Measurements from ENCODE around the gene TMEM232.
"Not testable (repeated sequence)": the region's sequence is repeated elsewhere in the genome, so short reads cannot be mapped to it uniquely, and the experiment has no call there.

The TMEM232 gene

DNA sequence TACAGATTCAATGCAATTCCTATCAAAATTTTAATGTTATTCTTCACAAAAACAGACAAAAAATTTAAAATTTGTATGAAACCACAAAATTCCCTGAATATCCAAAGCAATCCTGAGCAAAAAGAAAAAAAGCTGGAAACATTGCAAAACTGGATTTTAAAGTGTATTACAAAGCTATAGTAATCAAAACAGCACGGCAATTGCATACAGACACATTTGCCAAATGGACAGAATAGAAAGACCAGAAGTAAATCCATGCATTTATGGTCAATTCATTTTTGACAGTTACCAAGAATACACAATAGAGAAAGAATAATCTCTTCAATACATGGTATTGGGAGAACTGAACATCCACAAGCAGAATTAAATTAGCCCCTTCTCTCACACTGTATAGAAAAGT is 110.5 kb downstream of the TMEM232 start:
- DNase-seq: no peak

DNA sequence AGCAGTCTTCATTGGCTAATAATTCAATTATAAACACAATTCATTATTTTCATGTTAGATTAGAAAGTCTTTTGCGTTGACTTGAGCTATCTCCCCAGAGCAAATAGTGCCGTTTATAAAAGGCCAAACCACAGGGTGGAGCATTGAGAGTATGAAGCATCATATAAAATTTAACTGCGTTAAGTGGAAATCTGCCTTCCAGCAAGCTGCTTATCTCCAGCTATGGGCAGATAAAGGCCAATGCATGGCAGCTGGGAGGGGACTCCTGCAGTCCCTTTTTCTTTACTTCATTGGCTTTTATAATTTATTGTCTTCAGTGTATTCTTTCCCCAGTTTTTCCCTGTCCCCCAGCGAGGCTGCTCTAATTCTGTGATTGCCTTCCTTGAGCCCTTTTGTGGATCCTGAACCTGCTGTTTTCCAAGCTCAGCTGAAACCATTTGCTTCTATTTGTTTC is 113.7 kb downstream of the TMEM232 start:
- DNase-seq: no peak

DNA sequence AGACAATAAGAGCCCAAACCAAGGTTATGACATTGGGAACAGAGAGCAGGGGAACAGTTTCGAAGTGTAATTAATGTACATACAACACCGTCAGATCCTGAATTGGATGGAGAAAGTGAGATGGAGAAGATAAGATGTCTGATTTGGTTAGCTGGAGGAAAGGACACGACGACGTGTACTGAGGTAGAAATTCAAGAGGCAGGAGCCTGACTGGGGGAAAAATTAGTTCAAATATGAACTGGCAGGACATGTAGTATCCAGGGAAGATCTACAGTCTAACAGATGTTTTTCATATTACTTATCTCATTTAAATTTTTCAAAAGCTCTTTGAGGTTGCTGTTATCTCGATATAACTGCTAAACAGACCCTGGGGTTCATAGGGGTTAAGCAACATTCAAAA is 114.7 kb downstream of the TMEM232 start:
- no peak for DNase-seq

DNA sequence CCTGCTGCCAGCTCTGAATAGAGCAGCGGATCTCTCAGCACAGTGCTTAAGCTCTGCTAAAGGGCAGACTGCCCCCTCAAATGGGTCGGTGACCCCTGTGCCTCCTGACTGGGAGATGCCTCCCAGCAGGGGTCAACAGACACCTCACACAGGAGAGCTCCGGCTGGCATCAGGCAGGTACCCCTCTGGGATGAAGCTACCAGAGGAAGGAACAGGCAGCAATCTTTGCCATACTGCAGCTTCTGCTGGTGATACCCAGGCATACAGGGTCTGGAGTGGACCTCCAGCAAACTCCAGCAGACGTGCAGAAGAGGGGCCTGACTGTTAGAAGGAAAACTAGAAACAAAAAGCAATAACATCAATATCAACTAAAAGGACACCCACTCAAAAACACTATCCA is 131.6 kb downstream of the TMEM232 start:
- no peak for DNase-seq

DNA sequence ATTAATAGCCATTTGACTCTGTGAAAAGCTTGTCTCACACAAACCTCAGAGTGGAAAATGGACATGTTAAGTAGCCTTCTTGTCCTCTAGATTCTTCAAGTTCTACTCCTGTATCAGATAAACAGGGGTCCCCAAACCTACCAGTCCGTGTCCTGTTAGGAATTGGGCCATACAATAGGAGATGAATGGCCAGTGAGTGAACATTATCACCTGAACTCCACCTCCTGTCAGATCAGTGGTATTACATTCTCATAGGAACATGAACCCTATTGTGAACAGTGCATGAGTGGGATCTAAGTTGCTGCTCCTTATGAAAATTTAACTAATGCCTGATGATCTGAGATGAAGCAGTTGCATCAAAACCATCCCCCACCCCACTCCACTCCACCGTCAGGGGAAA is 136.3 kb downstream of the TMEM232 start:
- DNase-seq: no peak

DNA sequence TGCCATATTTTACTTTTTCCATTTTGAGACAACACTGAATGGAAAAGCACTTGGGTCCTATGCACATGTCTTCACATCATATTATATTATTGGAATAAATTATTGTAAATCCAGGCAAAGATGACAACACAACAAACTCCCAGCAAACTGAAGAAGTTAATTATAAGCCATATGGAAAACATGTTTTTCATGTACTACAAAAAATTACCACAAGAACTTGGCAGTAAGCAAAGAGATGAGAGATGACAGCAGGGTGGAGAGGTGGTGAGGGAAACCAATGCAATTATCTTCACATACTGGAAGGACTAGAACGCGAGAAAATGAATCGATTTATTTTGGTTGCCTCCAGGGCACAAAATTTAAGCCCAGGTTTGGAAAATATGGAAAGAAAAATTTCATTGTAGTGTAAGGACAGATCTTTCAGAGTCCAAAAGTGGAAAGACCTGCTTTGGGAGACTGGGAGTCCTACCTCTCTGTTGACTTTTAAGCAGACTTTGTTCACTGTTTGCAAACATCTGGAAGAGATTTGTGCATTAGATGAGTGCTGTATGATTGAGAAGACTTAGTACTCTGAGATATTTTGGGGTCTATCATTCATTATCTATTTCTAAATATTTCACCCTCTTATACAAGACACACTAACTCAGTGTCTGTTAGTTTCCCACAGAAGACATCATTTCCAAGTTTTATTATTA is 138.0 kb downstream of the TMEM232 start:
- no peak for DNase-seq

DNA sequence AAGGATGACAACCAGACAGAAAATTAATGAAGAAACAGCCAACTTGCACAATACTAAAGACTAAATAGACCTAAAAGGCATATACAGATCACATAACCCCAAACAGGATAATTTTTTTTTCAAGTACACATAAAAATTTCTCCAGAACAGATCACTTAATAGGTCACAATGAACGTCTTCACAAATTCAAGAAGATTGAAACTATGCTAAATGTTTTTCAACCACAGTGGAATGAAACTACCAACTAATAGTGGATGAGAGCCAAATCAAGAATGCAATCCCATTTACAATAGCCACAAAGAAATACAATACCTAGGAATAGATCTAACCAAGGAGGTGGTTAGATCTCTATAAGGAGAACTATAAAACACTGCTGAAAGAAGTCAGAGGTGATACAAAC is 145.8 kb downstream of the TMEM232 start:
- no peak for DNase-seq

DNA sequence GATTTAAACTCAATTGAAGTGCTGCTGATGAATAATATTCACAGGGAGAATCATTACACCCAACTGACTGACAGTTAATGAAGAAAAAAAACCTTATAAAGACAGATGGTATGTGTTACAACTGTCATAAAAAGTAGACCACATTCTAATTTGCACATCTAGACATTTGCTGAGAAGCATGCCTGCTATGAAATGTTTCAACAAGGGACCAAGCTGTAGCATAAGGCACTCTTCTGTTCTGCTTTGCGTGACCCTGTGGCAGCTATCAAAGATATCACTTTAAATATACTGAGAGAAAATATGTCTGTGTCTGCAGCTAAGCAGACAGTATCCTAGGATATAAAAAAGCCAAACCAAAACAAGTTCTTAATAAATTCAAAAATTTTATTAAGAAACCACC is 153.7 kb downstream of the TMEM232 start:
- DNase-seq: no peak

DNA sequence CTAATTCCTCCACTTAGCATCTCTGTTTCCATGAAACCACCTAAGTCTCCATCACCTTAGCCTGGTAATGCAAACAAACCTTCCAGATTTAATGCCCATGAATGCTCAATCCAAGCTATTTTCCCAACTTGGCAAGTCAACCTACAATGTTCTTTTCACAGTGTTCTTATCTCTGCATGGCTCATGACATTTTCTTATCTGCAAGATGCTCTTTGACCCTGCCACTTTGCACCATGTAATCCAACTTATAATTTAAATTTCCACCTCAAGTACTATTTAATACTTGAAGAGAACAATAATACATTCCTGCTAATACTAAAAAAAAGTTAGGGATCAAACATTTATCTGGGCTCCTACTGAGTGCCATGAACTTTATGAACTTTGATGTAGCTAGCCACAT is 164.3 kb downstream of the TMEM232 start:
- DNase-seq: no peak

DNA sequence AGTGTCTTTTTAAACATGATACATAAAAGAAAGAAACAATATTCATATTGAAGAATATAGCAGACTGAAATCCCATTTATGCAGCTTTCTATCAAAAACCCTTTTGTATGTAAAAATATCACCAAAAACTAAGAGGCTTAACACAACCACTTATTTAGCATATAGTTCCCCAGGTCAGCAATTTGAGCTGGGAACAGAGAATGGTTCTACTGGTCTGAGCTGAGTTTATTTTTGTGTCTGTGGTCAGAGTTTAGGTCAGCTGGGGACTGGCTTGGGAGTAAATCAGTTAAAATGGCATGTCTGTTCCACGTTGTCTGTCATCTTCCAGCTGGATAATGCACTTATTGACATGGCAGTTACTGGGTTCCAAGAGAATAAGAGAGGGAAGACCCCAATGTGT is 165.0 kb downstream of the TMEM232 start:
- DNase-seq: no peak

DNA sequence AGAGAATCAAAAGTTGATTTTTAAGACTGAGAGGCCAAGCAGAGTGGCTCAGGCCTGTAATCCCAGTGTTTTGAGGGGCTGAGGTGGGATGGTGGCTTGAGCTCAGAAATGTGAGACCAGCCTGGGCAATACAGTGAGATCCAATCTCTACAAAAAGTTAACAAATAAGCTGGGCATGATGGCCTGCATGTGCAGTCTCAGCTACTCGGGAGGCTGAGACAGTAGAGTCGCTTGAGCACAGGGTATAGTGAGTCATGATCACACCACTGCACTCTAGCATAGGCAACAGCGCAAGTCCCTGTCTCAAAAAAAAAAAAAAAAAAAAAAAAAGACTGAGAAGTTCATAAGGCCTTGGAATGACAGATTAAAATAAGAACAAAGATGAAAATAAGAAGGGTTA is 177.2 kb downstream of the TMEM232 start:
- no peak for DNase-seq

DNA sequence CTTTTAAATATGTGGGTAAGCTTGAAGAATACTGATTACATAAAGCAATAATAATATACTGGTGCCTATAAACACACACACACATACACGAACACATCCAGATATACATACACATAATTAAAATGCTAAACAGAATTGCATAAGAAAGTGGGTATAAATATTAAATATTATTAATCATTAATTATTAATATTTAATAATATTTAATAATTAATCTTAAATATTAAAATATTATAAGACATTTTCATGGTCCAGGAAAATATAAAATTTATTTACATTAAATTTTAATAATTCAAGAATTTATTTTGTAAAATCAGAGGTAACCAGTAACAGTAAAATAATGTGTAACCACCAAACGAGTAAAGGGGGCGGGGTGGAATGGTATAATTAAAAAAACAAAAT is 178.3 kb downstream of the TMEM232 start:
- no peak for DNase-seq

DNA sequence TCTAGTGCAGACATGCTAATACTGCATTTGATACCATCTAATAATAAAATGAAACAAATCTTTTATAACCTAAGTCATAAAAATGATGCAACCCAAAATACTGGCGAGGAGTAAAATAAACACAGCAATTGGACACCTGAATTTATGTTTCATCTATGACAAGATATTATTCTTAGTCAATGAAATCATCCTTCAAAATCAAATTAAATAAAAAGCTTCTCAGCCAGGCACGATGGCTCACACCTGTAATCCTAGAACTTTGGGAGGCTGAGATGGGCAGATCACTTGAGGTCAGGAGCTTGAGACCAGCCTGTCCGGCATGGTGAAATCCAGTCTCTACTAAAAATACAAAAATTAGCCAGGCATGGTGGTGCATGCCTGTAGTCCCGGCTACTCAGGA is 179.0 kb downstream of the TMEM232 start:
- DNase-seq: no peak

DNA sequence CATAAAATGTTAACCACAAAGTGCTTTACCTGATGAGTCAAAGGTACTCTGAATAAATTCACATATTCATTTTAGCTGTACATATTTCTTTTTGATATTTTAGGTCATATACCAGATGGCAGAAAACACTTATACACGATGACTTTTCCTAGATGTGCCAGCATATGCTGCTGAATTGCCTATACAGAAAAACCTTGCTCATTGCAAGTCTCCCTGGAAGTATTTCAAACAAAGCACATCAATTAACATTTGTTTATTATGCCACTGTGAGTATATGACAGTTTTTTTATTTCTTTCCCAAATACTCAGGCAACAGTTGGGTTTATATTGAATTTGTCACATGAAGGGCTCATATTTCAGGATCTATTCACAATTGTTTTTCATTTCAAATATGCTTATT is 180.8 kb downstream of the TMEM232 start:
- DNase-seq: no peak

DNA sequence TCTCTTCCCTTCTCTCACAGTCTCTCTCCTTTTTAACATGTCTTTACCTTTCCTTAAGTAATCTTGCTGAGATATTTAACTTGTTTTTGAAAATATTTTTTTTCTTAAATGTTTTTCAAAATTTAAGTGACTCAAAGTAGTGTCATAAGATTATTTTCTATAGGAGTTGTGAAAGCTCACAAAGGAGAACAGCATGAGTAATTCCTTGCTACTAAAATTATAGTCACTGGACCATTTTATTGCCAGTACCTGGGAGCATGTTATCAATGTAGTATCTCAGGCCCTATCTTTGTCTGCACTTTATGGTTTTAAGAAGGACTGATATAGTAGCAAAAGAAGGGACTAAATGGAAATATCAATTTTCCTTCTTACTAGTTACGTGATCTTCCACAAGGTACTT is 181.9 kb downstream of the TMEM232 start:
- no peak for DNase-seq

DNA sequence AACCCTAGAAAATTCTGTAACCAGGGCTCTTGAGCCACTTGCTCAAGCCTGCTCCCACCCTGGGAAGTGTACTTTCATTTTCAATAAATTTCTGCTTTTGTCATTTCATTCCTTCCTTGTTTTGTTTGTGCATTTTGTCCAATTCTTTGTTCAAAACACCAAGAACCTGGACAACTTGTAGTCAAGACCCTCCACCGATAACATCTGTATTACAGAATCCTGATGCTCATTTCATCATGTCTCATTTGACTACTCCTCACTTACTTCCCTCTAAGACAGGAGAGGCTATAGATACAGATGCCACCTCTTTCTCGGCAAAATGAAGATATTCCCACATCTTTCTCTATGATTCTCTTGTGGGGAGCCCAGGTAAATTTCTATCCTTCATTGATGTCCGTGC is 183.5 kb downstream of the TMEM232 start:
- DNase-seq: no peak

DNA sequence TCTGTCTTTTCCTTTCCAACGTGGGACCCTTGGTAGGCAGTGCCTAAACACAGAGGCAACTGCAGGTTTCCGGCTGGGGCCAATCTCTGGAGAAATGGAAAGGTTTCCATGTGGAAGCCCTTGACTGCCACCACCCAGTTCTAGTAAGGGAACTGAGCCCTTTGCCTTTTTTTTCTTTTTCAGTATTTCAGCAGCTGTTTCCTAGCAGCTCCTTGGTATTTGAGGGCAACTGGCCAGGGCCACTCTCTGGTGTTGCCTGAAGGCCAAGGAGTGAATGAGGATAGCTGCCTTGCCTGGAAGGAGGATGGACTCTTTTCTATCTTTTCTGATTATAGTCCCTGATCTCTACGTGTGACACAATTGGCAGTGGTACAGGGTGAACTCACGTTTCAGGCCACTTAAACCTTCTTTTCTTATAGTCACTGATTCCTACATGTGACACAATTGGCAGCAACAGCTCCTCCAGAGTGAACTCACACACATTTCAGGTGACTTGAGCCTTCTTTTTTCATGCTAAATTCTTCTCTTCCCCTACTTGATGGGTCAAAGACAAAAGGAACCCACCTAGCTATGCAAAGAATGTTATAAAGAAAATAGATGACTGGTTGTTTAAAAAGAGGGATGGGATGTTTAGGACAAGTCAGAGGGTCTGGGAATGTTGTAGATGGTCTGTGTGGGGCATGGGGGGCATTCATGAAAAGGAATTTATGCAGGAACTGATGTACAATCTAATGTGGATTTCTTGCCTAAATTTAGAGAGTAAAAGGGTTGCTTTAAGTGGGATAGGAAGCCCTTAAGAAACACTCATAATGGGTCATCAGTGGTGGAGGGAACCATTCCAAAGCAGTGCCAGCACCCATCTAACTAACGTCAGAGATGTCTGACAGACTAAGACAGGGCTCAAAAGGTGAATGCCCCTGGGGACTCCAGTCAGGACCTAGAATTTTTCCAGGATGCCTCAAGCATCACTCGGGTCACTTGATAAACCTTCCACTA is 190.1 kb downstream of the TMEM232 start:
- DNase-seq: no peak

DNA sequence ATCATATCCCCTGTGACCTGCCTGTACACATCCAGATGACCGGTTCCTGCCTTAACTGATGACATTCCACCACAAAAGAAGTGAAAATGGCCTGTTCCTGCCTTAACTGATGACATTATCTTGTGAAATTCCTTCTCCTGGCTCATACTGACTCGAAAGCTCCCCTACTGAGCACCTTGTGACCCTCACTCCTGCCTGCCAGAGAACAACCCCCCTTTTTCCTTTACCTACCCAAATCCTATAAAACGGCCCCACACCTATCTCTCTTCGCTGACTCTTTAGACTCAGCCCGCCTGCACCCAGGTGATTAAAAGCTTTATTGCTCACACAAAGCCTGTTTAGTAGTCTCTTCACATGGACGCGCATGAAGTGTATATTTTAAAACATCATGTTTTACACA is 191.3 kb downstream of the TMEM232 start:
- DNase-seq: not testable (repeated sequence)

DNA sequence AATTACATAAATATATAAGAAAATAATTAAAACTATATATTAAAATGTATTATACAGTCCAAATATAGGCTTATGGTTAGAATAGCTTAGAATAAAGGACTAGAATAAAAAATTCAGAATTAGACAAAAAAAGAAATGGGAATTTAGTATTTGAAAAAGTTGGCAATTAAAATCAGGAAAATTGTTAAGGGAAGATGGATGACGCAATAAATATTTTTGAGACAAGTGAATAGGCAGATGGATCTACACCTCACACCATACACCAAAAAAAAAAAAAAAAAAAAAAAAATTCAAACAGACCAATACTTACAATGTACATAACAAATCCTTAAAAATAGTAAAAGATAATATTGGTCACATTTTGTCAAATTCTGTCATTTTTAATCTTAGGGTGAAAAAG is 200.7 kb downstream of the TMEM232 start:
- DNase-seq: no peak

DNA sequence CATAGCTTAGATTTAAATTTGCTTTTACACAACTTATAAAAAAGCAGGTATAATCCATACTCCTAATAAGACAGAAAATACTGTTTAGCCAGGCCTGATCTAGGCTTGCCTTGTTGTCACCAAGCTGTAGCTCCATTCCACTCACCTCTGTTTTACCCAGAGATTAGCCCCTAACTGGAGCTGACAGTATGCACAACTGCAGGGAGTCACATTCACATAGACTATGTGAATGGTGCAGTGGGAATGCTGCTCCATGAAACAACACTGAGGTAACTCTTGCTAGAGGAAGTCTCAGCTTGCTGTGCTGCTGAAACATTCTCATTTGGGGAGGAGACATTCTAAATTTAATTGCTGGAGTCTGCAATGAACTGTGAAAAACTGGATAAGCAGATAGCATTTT is 209.1 kb downstream of the TMEM232 start:
- no peak for DNase-seq

DNA sequence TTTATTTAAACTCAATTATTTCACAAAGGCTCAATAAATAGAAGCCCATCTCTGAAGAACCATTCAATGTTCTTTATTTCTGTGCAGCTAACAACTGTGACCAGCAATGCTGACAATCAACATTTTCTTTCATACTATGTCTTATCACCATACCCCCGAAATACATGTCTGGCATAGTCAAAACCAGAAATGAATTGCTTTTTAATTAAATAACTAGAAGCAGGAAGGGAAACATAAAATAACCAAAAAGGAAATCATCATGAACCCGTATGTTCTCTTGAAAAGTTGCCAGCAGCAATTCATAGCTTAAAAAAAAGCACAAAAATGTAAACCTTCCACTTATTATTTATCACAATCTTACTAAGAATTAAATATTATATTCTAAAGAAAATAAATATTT is 212.4 kb downstream of the TMEM232 start:
- no peak for DNase-seq

DNA sequence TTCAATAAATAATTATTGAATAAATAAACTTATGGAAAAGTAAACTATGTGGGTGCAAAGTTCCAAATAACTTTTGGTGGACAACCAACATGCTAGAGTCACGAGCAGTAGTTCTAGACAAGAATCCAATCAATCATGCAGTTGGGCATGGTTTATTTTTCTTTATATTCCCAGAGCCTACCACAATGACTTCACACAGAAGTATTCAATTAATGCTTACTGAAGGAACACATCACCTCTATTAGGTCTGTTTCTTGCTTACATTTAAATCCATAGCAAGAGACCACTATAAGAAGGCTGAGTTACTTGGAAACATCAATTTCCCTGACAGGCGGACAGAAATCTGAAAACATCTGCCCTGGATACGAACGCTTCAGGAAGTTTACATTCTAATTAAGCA is 214.2 kb downstream of the TMEM232 start:
- no peak for DNase-seq

DNA sequence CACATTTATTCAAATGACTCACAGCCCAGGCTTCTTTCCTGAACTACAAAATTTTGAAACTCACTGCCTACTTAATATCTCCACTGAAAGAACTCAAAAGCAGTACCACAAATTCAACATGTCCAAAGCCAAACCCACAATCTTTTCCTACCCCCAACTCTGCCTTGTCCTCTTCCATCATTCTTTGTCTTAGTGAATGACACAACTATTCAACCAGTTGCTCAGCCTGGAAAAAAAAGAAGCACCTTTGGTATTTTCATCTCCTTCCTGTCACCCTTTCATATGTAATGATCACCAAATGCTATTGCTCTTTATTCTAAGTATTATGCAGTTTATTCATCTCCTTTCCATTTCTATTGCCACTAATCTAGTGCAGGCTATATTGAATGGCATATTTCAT is 216.3 kb downstream of the TMEM232 start:
- DNase-seq: no peak

DNA sequence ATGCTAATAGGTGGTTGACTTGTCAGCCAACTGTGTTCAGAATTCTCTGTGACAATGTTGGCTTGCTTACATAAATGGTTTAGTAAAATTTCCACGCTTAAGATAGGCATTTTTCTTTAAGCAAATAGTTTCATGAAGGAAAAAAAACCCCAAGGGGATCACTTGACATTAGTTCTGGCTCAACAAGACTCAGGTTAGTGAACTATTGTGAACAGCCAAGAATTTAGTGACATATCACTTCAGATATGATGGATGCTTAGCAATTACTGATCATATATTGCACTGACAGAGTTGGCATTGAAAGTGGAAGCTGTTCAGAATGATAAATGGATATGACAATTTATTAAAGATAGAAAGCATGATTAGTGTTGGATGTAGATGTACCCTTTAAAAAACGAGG is 218.5 kb downstream of the TMEM232 start:
- DNase-seq: no peak

Data from RPMI8226 (cell line).